Measurements from ENCODE around the gene CD79A.

The CD79A gene

DNA sequence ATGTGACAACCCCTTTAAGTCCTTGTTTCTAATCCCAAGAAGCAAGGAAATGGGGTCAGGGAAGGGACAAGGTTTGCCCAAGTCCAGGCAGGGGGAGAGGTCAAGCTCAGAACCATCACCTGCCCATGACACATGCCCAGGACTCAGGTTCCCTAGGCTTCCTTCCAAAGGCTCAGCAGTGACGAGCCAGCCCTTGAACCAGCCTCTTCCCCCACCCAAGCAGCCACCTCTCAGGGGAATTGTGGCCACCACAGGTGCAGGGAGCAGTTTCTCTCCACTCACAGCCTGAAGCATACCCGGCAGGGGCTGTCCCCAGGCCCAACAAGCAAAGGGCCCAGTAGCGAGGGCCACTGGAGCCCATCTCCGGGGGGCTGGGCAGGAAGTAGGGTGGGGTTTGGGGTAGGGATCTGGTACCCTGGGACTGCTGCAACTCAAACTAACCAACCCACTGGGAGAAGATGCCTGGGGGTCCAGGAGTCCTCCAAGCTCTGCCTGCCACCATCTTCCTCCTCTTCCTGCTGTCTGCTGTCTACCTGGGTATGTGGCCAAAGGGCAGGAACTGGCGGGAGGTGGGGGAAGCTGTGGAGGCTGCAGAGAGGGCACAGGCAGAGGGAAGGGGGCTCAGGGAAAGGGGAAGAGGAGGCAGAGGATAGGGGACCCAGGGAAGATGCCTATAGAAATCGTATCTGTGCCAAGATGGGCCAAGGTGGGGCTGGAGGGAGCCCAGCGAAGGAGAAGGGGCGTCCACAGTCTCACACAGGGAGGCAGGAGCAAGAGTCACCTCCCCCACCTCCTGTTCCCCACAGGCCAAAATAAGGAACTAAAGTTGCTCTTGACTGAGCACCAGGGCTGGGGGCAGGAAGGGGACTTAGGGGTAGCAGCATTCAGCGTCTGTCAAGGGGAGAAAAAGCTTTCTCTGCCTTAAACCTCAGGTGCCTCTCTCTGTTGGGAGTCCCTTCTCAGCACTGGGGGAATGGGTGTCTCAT, at the start of gene CD79A:
TSS of gene CD79A (plus strand) at position 433 of the 986 bp plus-strand sequence. CDS start at position 459, 26 bp downstream.
- DNase-seq (ENCODE audit: low read depth, low spot score) = no peak
- Histone ChIP-seq H3K27me3 (ENCODE audit: control insufficient read depth, insufficient read depth, low read length) (no peaks in the 10 kb centered on the region; the same call in 1 of the 2 replicates), H3K27ac (ENCODE audit: low read length) (no peak within 1 kb of the TSS), H3K9me3 (ENCODE audit: control insufficient read depth, insufficient read depth, low read length) (no peaks in the 10 kb centered on the region), H3K36me3 (ENCODE audit: control insufficient read depth, insufficient read depth, low read length) (no peaks in the 10 kb centered on the region), H3K4me1 (ENCODE audit: control insufficient read depth, insufficient read depth, low read length) (no peaks in the 10 kb centered on the region), H3K4me3 (ENCODE audit: low read length) (no peak within 1 kb of the TSS)
- no CpG with 5 or more reads among the region's 9 CpGs for WGBS (ENCODE audit: insufficient coverage, insufficient read length)

DNA sequence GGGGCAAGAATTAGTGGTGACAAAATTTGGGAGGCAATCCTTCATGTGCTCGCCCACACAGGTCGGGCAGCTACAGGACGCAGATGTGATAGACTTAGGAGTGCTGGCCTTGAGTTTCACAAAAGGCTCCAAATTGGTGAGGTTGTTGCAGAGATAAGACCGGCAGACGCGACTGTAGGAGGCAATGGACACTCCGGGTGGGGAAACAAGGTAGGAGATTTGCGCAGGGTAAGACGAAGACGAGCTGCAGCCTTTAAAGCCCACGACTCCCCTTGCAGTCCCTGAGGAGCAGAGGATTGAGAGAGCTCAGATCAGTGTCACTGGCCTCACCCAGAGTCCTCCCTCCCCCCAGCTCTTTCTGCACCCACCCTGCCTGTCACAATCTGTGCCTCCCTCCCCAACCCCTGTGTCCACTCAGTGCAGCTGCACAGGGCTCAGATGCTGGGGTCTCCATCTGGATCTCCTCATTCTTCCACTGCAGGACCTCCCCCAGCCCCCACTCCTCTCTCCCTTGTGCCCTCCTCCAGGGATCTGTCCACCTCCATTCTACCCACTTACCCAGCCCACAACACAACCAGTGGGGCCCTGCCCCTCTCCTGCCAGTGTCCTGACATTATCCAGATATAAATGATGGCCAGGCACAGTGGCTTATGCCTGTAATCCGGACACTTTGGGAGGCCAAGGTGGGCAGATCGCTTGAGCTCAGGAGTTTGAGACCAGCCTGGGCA, 38.9 kb upstream of the CD79A start:
- Histone ChIP-seq H3K27me3 (ENCODE audit: control insufficient read depth, insufficient read depth, low read length) (no peaks in the 10 kb centered on the region), H3K36me3 (ENCODE audit: control insufficient read depth, insufficient read depth, low read length) (no peaks in the 10 kb centered on the region), H3K27ac (ENCODE audit: low read length) (no peak overlapping the region), H3K4me3 (ENCODE audit: low read length) (no peak overlapping the region), H3K9me3 (ENCODE audit: control insufficient read depth, insufficient read depth, low read length) (no peaks in the 10 kb centered on the region), H3K4me1 (ENCODE audit: control insufficient read depth, insufficient read depth, low read length) (no peaks in the 10 kb centered on the region)
- no peak for DNase-seq (ENCODE audit: low read depth, low spot score)
- WGBS (ENCODE audit: insufficient coverage, insufficient read length) = no CpG with 5 or more reads among the region's 13 CpGs

DNA sequence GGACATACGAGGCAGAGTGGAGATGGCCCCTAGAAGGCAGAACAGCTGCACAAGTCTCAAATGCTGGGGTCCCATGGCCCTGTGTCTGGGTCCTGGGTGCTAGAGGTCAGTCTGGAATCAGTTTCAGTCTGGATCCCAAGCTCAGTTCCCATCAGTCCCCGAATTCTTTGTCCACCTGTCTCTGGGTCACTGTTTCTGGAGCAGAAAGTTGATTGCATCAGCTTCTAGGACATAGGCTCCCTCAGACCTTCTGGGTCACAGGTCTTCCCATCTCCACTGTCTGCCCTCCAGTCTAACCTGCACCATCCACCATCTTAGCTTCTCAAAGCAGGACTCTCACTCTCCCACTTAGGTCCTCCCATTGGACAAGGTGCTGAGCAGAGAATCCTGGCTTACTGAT, 37.9 kb upstream of the CD79A start:
- no CpG with 5 or more reads among the region's 2 CpGs for WGBS (ENCODE audit: insufficient coverage, insufficient read length)
- DNase-seq (ENCODE audit: low read depth, low spot score) = no peak
- Histone ChIP-seq H3K4me1 (ENCODE audit: control insufficient read depth, insufficient read depth, low read length) (no peaks in the 10 kb centered on the region), H3K36me3 (ENCODE audit: control insufficient read depth, insufficient read depth, low read length) (no peaks in the 10 kb centered on the region), H3K27ac (ENCODE audit: low read length) (no peak overlapping the region), H3K4me3 (ENCODE audit: low read length) (no peak overlapping the region), H3K27me3 (ENCODE audit: control insufficient read depth, insufficient read depth, low read length) (no peaks in the 10 kb centered on the region), H3K9me3 (ENCODE audit: control insufficient read depth, insufficient read depth, low read length) (no peaks in the 10 kb centered on the region)

DNA sequence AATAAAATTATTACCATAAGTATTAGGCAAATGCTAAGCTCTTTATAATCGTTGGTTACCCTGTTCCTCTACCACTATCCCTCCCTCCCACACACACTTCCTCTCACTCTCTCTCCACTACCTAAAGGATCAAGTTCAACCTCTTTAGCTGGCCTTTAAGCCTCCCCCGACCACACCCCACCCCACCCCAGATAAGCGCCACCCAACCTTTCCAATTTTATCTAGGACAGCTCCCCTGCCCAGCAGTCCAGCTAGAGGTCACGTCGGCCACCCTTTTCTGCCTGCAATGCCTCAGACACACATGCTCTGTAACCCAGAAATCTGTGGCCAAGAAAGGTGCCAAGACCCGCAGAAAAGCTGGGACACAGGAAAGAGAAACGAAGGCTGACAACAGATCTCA, 33.7 kb upstream of the CD79A start:
- Histone ChIP-seq H3K36me3 (ENCODE audit: control insufficient read depth, insufficient read depth, low read length) (no peaks in the 10 kb centered on the region), H3K9me3 (ENCODE audit: control insufficient read depth, insufficient read depth, low read length) (no peaks in the 10 kb centered on the region), H3K4me3 (ENCODE audit: low read length) (no peak overlapping the region), H3K27me3 (ENCODE audit: control insufficient read depth, insufficient read depth, low read length) (no peaks in the 10 kb centered on the region), H3K27ac (ENCODE audit: low read length) (no peak overlapping the region), H3K4me1 (ENCODE audit: control insufficient read depth, insufficient read depth, low read length) (no peaks in the 10 kb centered on the region)
- WGBS (ENCODE audit: insufficient coverage, insufficient read length) = no CpG with 5 or more reads among the region's 7 CpGs
- no peak for DNase-seq (ENCODE audit: low read depth, low spot score)

DNA sequence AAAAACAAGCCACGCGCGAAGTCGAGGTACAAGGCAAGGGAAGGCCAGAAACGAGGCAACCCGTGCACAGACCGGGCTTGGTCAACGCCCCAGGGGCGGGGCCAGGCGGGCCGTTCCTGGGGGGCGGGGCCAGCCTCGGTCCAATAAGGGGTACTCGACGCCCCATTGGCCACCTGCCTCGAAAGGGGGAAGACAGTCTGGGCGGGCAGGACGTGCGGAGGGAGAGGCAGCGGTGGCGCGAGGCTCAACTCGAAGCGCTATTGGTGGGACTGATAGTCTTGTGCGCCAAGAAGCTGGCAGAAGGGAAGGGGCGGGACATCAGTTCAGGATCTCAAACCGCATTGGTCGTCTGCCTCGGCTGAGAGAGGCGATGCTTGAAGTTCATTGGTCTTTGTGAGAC, 32.5 kb upstream of the CD79A start, which contains the start of gene LYPD4:
TSS of gene LYPD4 (minus strand) at position 83 of the 400 bp plus-strand sequence. CDS start 5,398 bp downstream, outside the sequence.
- WGBS (ENCODE audit: insufficient coverage, insufficient read length) = no CpG with 5 or more reads among the region's 30 CpGs
- Histone ChIP-seq H3K4me3 (ENCODE audit: low read length) (no peak within 1 kb of the TSS; the same call in 1 of the 2 replicates), H3K27me3 (ENCODE audit: control insufficient read depth, insufficient read depth, low read length) (no peaks in the 10 kb centered on the region), H3K9me3 (ENCODE audit: control insufficient read depth, insufficient read depth, low read length) (no peaks in the 10 kb centered on the region), H3K36me3 (ENCODE audit: control insufficient read depth, insufficient read depth, low read length) (no peaks in the 10 kb centered on the region), H3K27ac (ENCODE audit: low read length) (no peak within 1 kb of the TSS), H3K4me1 (ENCODE audit: control insufficient read depth, insufficient read depth, low read length) (no peaks in the 10 kb centered on the region)
- no peak for DNase-seq (ENCODE audit: low read depth, low spot score)

DNA sequence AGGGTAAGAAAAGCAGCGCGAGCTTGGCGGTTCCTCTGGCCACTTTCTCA, 32.3 kb upstream of the CD79A start, which contains the start of gene DMRTC2:
TSS of gene DMRTC2 (plus strand) at position 42 of the 50 bp plus-strand sequence. CDS start 2,387 bp downstream, outside the sequence.
- Histone ChIP-seq H3K9me3 (ENCODE audit: control insufficient read depth, insufficient read depth, low read length) (no peaks in the 10 kb centered on the region), H3K27me3 (ENCODE audit: control insufficient read depth, insufficient read depth, low read length) (no peaks in the 10 kb centered on the region), H3K4me3 (ENCODE audit: low read length) (no peak within 1 kb of the TSS; the same call in 1 of the 2 replicates), H3K4me1 (ENCODE audit: control insufficient read depth, insufficient read depth, low read length) (no peaks in the 10 kb centered on the region), H3K27ac (ENCODE audit: low read length) (no peak within 1 kb of the TSS), H3K36me3 (ENCODE audit: control insufficient read depth, insufficient read depth, low read length) (no peaks in the 10 kb centered on the region)
- WGBS (ENCODE audit: insufficient coverage, insufficient read length) = no CpG with 5 or more reads among the region's 3 CpGs
- no peak for DNase-seq (ENCODE audit: low read depth, low spot score)

DNA sequence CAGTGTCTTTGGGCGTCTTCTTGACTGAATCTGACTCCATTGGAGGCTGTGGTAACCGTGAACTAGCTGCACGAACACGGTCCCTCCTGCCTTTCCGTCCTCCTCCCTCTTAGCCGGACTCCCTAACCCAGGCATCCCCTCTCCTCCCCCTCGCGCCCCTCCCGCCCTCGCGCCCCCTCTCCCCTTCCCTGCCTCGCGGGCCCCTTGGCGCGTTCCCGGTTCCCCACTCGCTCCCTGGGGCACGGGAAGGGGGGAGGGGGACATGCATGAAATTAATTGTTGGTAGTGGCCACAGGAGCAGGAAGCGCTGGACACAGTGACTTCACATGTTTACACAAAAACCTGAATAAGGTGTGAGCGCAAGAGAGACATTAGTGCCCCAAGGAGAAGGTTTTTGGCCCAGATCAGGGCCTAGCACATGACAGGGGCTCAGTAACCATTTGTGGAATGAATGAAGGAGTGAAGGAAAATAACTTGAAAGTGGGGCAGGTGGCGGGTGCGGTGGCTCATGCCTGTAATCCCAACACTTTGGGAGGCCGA, 32.0 kb upstream of the CD79A start:
- Histone ChIP-seq H3K4me1 (ENCODE audit: control insufficient read depth, insufficient read depth, low read length) (no peaks in the 10 kb centered on the region), H3K9me3 (ENCODE audit: control insufficient read depth, insufficient read depth, low read length) (no peaks in the 10 kb centered on the region), H3K27me3 (ENCODE audit: control insufficient read depth, insufficient read depth, low read length) (no peaks in the 10 kb centered on the region), H3K4me3 (ENCODE audit: low read length) (no peak overlapping the region; the same call in 1 of the 2 replicates), H3K27ac (ENCODE audit: low read length) (no peak overlapping the region), H3K36me3 (ENCODE audit: control insufficient read depth, insufficient read depth, low read length) (no peaks in the 10 kb centered on the region)
- WGBS (ENCODE audit: insufficient coverage, insufficient read length) = no CpG with 5 or more reads among the region's 23 CpGs
- DNase-seq (ENCODE audit: low read depth, low spot score) = no peak

DNA sequence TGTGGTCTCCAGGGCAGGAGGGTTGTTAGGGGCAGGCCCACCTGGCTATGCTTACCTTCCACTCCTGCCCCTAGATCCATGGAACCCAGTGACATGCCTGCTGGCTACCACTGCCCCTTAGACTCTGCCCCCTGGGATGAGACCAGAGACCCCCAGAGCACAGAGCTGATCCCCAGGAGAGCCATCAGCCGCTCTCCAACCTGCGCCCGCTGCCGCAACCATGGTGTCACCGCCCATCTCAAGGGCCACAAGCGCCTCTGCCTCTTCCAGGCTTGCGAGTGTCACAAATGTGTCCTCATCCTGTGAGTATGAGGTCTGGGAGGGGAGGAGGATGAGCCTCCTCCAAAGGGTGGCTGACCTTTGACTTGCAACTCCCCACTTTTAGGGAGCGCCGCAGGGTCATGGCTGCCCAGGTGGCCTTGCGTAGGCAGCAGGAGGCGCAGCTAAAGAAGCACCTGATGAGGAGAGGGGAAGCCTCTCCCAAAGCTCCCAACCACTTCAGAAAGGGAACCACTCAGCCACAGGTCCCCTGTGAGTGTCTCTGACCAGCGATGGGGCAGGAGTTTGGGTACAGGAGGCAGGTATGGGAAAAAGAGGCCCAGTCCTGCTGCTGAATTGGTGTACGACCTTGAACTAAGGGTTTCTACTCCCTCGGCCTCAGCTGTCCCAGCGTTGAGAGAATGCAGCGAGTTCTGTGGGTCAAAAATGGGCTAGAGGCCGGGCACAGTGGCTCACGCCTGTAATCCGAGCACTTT, 29.6 kb upstream of the CD79A start:
- DNase-seq (ENCODE audit: low read depth, low spot score) = no peak
- no peak overlapping the region for H3K27ac ChIP-seq (ENCODE audit: low read length)
- no peaks in the 10 kb centered on the region for H3K27me3 ChIP-seq (ENCODE audit: control insufficient read depth, insufficient read depth, low read length)
- no peaks in the 10 kb centered on the region for H3K4me1 ChIP-seq (ENCODE audit: control insufficient read depth, insufficient read depth, low read length)
- H3K36me3 ChIP-seq (ENCODE audit: control insufficient read depth, insufficient read depth, low read length) = no peaks in the 10 kb centered on the region
- no CpG with 5 or more reads among the region's 19 CpGs for WGBS (ENCODE audit: insufficient coverage, insufficient read length)
- H3K4me3 ChIP-seq (ENCODE audit: low read length) = no peak overlapping the region
- no peaks in the 10 kb centered on the region for H3K9me3 ChIP-seq (ENCODE audit: control insufficient read depth, insufficient read depth, low read length)

DNA sequence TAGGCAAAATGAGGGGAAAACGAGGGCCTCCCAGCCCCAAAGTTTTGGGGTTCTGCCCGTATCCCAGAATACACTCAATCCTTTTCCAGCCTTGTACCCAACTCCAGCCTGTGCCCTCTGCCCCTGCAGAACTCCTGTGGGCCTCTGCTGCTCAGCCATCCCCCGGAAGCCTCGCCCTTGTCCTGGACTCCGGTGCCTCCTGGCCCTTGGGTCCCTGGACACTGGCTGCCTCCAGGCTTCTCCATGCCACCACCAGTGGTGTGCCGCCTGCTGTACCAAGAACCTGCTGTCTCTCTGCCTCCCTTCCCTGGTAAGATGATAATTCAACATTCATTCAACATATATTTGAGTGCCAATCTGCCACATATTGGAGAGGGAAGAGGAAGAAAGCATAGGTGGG, 28.4 kb upstream of the CD79A start:
- Histone ChIP-seq H3K4me1 (ENCODE audit: control insufficient read depth, insufficient read depth, low read length) (no peaks in the 10 kb centered on the region), H3K36me3 (ENCODE audit: control insufficient read depth, insufficient read depth, low read length) (no peaks in the 10 kb centered on the region), H3K4me3 (ENCODE audit: low read length) (no peak overlapping the region), H3K27me3 (ENCODE audit: control insufficient read depth, insufficient read depth, low read length) (no peaks in the 10 kb centered on the region), H3K9me3 (ENCODE audit: control insufficient read depth, insufficient read depth, low read length) (no peaks in the 10 kb centered on the region), H3K27ac (ENCODE audit: low read length) (no peak overlapping the region)
- DNase-seq (ENCODE audit: low read depth, low spot score) = no peak
- WGBS (ENCODE audit: insufficient coverage, insufficient read length) = no CpG with 5 or more reads among the region's 6 CpGs

DNA sequence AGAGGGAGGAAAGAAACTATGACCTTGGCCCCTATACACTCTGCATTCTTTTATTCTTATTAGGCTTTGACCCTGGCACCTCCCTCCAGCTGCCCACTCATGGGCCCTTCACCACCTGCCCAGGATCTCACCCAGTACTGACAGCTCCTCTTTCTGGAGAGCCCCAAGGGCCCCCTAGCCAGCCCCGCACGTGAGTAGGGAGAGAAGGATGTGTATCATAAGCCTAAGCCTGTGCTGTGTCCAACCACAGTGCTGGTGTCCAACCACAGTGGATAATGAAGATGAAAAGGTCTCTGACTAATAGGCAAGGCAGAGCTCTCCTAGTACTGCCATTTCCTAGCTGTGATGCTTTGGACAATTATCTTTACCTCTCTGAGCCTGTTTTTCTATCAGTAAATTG, 28.0 kb upstream of the CD79A start:
- Histone ChIP-seq H3K27me3 (ENCODE audit: control insufficient read depth, insufficient read depth, low read length) (no peaks in the 10 kb centered on the region), H3K27ac (ENCODE audit: low read length) (no peak overlapping the region), H3K4me1 (ENCODE audit: control insufficient read depth, insufficient read depth, low read length) (no peaks in the 10 kb centered on the region), H3K4me3 (ENCODE audit: low read length) (no peak overlapping the region), H3K36me3 (ENCODE audit: control insufficient read depth, insufficient read depth, low read length) (no peaks in the 10 kb centered on the region), H3K9me3 (ENCODE audit: control insufficient read depth, insufficient read depth, low read length) (no peaks in the 10 kb centered on the region)
- no peak for DNase-seq (ENCODE audit: low read depth, low spot score)
- WGBS (ENCODE audit: insufficient coverage, insufficient read length) = no CpG with 5 or more reads among the region's 2 CpGs
